Neutrophil (primary cell): ENCODE data around the gene GRP.
"Not testable (repeated sequence)": the region's sequence is repeated elsewhere in the genome, so short reads cannot be mapped to it uniquely, and the experiment has no call there.

ENCODE experiments used
- H3K27ac ChIP-seq: fragments of 200-600 bp; sonication (generic); 2 replicates; pipeline ENCODE4 v1.5.1; 2016; ENCODE audit warnings: mild to moderate bottlenecking, moderate library complexity
- H3K27me3 ChIP-seq: fragments of 200-600 bp; sonication (generic); 2 replicates; pipeline ENCODE4 v1.6.0; 2016; ENCODE audit warnings: mild to moderate bottlenecking
- H3K36me3 ChIP-seq: fragments of 200-600 bp; sonication (generic); 2 replicates; pipeline ENCODE4 v1.5.1; 2017
- H3K4me1 ChIP-seq, 2 experiments: fragments of 200-600 bp in 1 of 2; sonication (generic) in 1 of 2; 1 replicate in 1 of 2; 2 replicates in 1 of 2; pipeline versions ENCODE4 v1.5.1 to v1.6.1; 2013 to 2016; ENCODE audit warnings: low read depth in 1 of 2, low read length in 1 of 2, mild to moderate bottlenecking in 1 of 2, moderate library complexity in 1 of 2; ENCODE audit not compliant: control insufficient read depth in 1 of 2, insufficient read depth in 1 of 2
- H3K4me3 ChIP-seq, 2 experiments: fragments of 200-600 bp in 1 of 2; sonication (generic) in 1 of 2; 1 replicate in 1 of 2; 2 replicates in 1 of 2; pipeline ENCODE4 v1.5.1; 2013 to 2016; ENCODE audit warnings: low read depth in 1 of 2, low read length in 1 of 2, mild to moderate bottlenecking in 1 of 2, moderate library complexity in 1 of 2
- H3K9me3 ChIP-seq: fragments of 200-600 bp; sonication (generic); 2 replicates; pipeline ENCODE4 v1.5.1; 2016
- TF ChIP-seq, protein P1 (sequence below): fragments of 200-600 bp; sonication (generic); IDR thresholded peaks from 2 replicates; pipeline ENCODE4 v1.5.1; 2016; ENCODE audit warnings: antibody characterized with exemption

GRP gene

DNA sequence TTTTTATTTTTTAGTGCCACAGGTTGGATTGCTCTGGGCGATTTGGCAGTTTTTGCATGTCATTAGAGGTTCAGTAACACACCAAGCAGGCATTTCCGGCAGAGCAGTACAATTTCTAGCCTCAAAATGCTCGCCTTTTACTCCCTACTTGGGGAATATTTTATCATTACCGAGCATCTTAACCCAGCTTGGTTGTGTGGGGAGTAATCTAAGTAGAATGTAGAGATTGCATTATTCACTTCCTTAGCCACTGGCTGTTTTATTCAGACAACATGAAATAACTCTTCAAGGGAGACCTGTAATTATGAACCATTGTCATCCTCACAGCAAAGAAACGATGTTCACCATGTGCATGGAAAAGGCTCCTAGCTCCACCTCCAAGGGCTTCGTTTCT lies 13.1 kb downstream of the GRP start:
- Histone ChIP-seq H3K9me3 (no peaks in the 10 kb centered on the region), H3K4me3 (no peak overlapping the region), H3K4me1 (no peaks in the 10 kb centered on the region), H3K27me3 (peaks cover 15% of the 10 kb centered on the region), H3K27ac (no peak overlapping the region), H3K36me3 (no peaks in the 10 kb centered on the region)
- TF ChIP-seq, protein P1, sequence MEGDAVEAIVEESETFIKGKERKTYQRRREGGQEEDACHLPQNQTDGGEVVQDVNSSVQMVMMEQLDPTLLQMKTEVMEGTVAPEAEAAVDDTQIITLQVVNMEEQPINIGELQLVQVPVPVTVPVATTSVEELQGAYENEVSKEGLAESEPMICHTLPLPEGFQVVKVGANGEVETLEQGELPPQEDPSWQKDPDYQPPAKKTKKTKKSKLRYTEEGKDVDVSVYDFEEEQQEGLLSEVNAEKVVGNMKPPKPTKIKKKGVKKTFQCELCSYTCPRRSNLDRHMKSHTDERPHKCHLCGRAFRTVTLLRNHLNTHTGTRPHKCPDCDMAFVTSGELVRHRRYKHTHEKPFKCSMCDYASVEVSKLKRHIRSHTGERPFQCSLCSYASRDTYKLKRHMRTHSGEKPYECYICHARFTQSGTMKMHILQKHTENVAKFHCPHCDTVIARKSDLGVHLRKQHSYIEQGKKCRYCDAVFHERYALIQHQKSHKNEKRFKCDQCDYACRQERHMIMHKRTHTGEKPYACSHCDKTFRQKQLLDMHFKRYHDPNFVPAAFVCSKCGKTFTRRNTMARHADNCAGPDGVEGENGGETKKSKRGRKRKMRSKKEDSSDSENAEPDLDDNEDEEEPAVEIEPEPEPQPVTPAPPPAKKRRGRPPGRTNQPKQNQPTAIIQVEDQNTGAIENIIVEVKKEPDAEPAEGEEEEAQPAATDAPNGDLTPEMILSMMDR = no peak

DNA sequence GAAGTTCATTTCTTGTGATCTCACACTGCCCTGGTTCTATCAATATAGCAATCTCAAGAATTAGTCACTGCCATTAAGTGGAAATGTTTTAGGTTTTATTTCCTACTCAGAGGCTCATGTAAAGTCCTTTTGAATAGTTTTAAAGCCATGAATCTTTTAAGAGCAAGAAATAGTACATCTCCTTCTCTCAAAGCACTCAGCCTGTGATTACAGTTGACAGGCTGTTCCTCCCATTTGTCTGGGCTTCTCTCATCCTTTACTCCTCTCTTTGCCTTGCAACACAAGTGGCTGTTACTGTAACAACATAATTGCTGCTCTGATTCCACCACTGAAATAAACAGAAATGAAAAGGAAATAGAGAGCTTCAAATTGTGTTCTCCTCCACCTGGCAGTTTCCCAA lies 18.4 kb downstream of the GRP start:
- TF ChIP-seq, protein P1 = no peak
- H3K4me3 ChIP-seq = no peak overlapping the region
- H3K27me3 ChIP-seq = no peaks in the 10 kb centered on the region
- H3K27ac ChIP-seq = no peak overlapping the region
- H3K9me3 ChIP-seq = no peaks in the 10 kb centered on the region
- no peaks in the 10 kb centered on the region for H3K4me1 ChIP-seq
- H3K36me3 ChIP-seq = no peaks in the 10 kb centered on the region

DNA sequence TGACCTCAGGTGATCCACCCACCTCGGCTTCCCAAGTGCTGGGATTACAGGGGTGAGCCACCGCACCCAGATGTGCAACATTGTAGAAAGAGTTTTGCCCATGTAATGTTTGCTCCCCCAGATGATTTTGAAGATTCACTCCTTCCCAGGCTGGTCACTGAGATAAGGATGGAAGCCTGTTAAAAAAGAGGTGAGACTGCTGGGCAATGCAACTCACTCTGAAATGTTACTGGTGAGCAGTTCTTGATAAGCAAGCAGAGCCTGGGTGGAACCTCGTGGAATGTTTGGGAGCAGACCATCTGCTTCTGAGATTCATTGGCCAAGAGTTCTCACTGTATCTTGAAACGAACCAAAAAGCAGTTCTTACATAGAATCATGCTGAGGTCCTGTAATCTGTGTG lies 19.7 kb downstream of the GRP start:
- peaks cover 10% of the 10 kb centered on the region for H3K27me3 ChIP-seq
- H3K9me3 ChIP-seq = no peaks in the 10 kb centered on the region
- TF ChIP-seq, protein P1 = no peak
- no peaks in the 10 kb centered on the region for H3K4me1 ChIP-seq
- H3K4me3 ChIP-seq = no peak overlapping the region
- H3K36me3 ChIP-seq = no peaks in the 10 kb centered on the region
- no peak overlapping the region for H3K27ac ChIP-seq

DNA sequence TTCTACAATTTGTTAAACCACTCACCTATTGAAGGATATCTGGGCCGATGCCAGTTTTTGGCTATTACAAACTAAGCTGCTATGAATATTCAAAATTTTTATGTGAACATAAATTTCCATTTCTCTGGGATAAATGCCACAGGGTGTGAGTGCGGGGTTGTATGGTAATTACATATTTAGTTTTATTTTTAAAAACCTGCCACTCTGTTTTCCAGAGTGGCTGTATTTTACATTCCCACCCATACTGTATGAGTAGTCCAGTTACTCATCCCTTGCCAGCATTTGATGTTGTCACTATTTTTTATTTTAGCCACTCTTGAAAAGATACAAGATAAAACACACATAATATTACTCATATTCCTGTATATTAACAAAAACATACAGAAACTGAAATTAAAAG lies 22.9 kb downstream of the GRP start:
- Histone ChIP-seq H3K27me3 (peaks cover 39% of the 10 kb centered on the region), H3K36me3 (no peaks in the 10 kb centered on the region), H3K4me1 (no peaks in the 10 kb centered on the region), H3K27ac (no peak overlapping the region), H3K9me3 (no peaks in the 10 kb centered on the region), H3K4me3 (no peak overlapping the region)
- TF ChIP-seq, protein P1 = no peak

DNA sequence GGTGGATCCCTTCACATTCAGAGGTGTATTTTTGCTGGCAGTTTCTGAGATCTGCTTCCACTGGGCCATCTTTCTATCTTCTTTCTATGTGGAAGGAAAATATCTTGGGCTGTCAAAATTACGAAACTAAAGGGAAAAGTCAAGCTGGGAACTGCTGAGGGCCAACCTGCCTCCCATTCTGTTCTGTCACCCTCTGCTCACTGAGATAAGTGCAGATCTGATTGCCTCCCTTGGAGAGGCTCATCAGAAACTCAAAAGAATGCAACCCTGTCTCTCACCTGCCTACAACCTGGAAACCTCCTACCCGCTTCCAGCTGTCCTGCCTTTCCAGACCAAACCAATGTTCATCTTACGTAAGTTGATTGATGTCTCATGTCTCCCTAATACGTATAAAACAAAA lies 26.8 kb downstream of the GRP start:
- Histone ChIP-seq H3K9me3 (no peaks in the 10 kb centered on the region), H3K27me3 (peaks cover 55% of the 10 kb centered on the region), H3K27ac (no peak overlapping the region), H3K4me1 (no peaks in the 10 kb centered on the region), H3K36me3 (no peaks in the 10 kb centered on the region), H3K4me3 (no peak overlapping the region)
- TF ChIP-seq, protein P1 = no peak

DNA sequence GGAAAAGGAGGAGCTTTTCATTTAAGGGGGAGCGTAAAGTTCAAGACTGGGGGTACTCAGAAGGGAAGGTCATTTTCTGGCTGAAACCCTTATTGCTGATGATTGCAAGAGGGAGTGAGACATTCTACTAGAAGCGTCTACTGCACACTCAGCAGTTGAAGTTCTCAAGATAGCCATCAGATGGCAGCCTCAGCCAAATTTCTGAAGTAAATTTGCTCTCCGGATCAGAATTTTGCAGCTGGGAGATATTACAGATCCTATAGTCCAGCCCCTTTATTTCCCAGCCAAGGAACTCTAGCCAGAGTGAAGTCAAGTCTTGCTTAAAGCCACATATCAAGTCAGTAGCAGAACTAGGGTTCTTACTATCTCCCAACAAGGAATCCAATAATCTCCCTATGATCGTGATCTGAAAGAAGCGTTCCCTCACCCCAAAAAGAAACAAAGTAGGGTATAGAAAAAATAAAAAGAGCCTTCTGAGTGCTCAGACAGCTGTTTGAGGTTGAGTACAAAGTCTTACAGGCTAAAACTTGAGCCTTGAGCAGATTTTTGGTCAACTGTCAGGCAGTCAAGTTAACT lies 29.3 kb downstream of the GRP start:
- Histone ChIP-seq H3K4me1 (no peaks in the 10 kb centered on the region), H3K27me3 (peaks cover 55% of the 10 kb centered on the region)
- TF ChIP-seq, protein P1 = no peak

DNA sequence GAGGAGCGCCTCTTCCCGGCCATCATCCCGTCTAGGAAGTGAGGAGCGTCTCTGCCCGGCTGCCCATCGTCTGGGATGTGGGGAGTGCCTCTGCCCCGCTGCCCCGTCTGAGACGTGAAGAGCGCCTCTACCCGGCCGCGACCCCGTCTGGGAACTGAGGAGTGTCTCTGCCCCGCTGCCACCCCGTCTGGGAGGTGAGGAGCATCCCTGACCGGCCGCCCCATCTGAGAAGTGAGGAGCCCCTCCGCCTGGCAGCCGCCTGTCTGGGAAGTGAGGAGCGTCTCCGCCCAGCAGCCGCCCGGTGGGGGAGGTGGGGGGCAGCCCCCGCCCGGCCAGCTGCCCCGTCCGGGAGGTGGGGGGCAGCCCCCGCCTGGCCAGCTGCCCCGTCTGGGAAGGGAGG lies 35.5 kb downstream of the GRP start:
- peaks cover 12% of the 10 kb centered on the region for H3K27me3 ChIP-seq
- not testable (repeated sequence) for H3K4me1 ChIP-seq, H3K4me3 ChIP-seq, H3K9me3 ChIP-seq, H3K36me3 ChIP-seq, H3K27ac ChIP-seq

More for the DNA sequence above, 29.3 kb downstream of the GRP start:
- no peaks in the 10 kb centered on the region for H3K9me3 ChIP-seq
- H3K27ac ChIP-seq = no peak overlapping the region
- H3K36me3 ChIP-seq = no peaks in the 10 kb centered on the region
- H3K4me3 ChIP-seq = no peak overlapping the region

DNA sequence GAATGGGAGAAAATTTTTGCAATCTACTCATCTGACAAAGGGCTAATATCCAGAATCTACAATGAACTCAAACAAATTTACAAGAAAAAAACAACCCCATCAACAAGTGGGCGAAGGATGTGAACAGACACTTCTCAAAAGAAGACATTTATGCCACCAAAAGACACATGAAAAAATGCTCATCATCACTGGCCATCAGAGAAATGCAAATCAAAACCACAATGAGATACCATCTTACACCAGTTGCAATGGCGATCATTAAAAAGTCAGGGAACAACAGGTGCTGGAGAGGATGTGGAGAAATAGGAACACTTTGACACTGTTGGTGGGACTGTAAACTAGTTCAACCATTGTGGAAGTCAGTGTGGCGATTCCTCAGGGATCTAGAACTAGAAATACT lies 41.9 kb downstream of the GRP start:
- not testable (repeated sequence) for H3K27ac ChIP-seq, H3K36me3 ChIP-seq, H3K4me1 ChIP-seq, H3K4me3 ChIP-seq, H3K9me3 ChIP-seq
- peaks cover 45% of the 10 kb centered on the region for H3K27me3 ChIP-seq
